Mesothelial cell of epicardium (in vitro differentiated cells): ENCODE data around the gene SPATA24. TPM values are rescaled to one million over a fixed set of nuclear protein-coding genes. Genes with fewer than 3 reads are reported as not detected.

Experiments
- DNase-seq, 2 experiments: peaks; one replicate each; pipeline ENCODE4 v3.0.0; 2021; ENCODE audit warnings: low spot score in 2 of 2; ENCODE audit not compliant: unreplicated experiment in 2 of 2
- H3K27ac Mint-ChIP-seq: 2 replicates; pipeline ENCODE4 v1.8.0; 2021; ENCODE audit warnings: mixed read lengths
- H3K27me3 Mint-ChIP-seq: 2 replicates; pipeline ENCODE4 v1.8.0; 2021; ENCODE audit warnings: low read depth, mixed read lengths
- H3K36me3 Mint-ChIP-seq: 2 replicates; pipeline ENCODE4 v1.8.0; 2021; ENCODE audit warnings: mixed read lengths
- H3K4me1 Mint-ChIP-seq: 2 replicates; pipeline ENCODE4 v1.8.0; 2021; ENCODE audit warnings: mixed read lengths
- H3K4me3 Mint-ChIP-seq: 2 replicates; pipeline ENCODE4 v1.8.0; 2021; ENCODE audit warnings: mild to moderate bottlenecking, moderate library complexity, mixed read lengths
- H3K9me3 Mint-ChIP-seq: 2 replicates; pipeline ENCODE4 v1.8.0; 2021; ENCODE audit warnings: mixed read lengths
- total RNA-seq: library from RNA; stranded (reverse); gene quantifications from 3 replicates; pipeline ENCODE4 v1.2.1, GENCODE V29; 2021
- TF ChIP-seq, protein P1 (sequence below): fragments of 200-600 bp; sonication (generic); IDR thresholded peaks from one replicate; pipeline ENCODE4 v1.5.0; 2021; ENCODE audit warnings: antibody characterized with exemption; ENCODE audit not compliant: unreplicated experiment

The SPATA24 gene
- total RNA-seq, 1 donor from 2014 or later, result 4.8 TPM

DNA sequence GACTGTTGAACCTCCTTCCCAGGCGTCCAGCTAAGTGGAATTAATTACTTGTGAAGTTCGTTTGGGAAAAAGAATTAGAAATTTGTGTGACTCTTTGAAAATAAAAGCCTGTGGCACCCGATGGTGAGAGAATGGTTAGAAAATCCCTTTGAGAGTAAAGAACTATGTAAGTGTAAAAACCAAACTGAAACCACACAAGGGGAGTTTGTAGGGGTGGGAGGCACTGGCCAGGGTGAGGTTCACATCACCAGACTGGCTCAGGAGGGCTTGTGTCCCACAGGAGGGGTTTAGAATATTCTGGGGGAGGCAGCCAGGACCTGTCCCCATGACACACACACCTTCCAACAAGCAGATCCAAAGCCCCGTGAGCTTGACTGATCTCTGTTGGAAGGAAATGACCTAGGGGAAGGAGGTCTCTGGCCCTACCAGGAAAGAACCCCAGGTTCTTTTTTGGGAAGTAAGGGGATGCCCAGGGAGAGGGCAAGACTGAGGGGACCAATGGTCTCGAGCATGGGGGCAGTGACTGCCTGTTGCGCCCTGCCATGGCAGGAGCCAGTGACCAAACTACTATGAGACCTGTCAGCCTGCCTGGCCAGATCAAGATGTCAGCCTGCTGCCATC, 4.3 kb downstream of the SPATA24 start:
- Mint-ChIP-seq H3K27me3 (peaks cover 21% of the 10 kb centered on the region), H3K4me3 (no peak overlapping the region), H3K36me3 (peaks cover 4% of the 10 kb centered on the region), H3K9me3 (no peaks in the 10 kb centered on the region), H3K27ac (no peak overlapping the region), H3K4me1 (peaks cover 17% of the 10 kb centered on the region)
- DNase-seq, result no peak
- TF ChIP-seq, protein P1, sequence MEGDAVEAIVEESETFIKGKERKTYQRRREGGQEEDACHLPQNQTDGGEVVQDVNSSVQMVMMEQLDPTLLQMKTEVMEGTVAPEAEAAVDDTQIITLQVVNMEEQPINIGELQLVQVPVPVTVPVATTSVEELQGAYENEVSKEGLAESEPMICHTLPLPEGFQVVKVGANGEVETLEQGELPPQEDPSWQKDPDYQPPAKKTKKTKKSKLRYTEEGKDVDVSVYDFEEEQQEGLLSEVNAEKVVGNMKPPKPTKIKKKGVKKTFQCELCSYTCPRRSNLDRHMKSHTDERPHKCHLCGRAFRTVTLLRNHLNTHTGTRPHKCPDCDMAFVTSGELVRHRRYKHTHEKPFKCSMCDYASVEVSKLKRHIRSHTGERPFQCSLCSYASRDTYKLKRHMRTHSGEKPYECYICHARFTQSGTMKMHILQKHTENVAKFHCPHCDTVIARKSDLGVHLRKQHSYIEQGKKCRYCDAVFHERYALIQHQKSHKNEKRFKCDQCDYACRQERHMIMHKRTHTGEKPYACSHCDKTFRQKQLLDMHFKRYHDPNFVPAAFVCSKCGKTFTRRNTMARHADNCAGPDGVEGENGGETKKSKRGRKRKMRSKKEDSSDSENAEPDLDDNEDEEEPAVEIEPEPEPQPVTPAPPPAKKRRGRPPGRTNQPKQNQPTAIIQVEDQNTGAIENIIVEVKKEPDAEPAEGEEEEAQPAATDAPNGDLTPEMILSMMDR, result no peak

DNA sequence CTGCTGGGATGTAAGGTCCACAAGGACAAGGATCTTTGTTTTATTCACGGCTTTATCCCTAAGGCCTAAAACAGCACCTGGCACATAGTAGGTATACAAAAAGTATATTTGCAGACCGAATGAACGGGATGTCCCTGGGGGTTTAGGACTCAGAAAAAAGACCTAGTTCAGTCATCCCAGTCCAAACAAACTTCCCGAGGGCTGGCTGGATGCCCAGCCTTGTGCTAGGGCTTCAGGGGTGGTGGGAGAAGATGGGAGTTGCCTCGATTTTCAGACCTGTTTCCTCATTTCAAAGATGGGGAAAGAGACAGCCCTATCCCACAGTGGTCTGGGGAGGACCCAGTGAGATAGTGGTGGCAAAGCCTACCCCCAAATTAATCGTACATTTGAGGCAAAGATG, 6.0 kb downstream of the SPATA24 start:
- Mint-ChIP-seq H3K36me3 (peaks cover 4% of the 10 kb centered on the region), H3K27me3 (peaks cover 36% of the 10 kb centered on the region), H3K9me3 (no peaks in the 10 kb centered on the region), H3K27ac (no peak overlapping the region), H3K4me1 (peaks cover 10% of the 10 kb centered on the region), H3K4me3 (no peak overlapping the region)
- DNase-seq, result no peak
- TF ChIP-seq, protein P1, result no peak

DNA sequence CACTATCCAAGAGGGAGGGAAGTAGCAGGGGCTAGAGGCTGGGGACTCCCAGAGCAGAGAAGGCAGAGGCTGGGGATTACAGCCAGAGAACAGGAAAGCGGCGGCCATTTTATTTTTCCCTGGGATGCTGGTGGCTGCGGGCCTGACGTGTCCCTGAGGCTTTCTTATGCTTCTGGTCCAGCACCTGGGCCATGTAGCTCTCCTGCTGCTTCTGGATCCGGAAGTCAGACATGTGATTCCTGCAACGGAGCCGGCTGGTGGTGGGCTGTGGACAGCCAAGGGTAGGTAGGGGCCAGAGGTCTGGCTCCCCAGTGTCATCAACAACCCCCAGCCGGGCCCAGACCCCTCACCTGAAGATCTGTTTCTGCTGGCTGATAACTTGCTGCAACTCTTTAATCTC, 7.2 kb downstream of the SPATA24 start:
- peaks cover 43% of the 10 kb centered on the region for H3K27me3 Mint-ChIP-seq
- H3K4me1 Mint-ChIP-seq, result peaks cover 13% of the 10 kb centered on the region
- no peak overlapping the region for H3K27ac Mint-ChIP-seq
- TF ChIP-seq, protein P1, result no peak
- no peak overlapping the region for H3K4me3 Mint-ChIP-seq
- no peak for DNase-seq
- no peaks in the 10 kb centered on the region for H3K9me3 Mint-ChIP-seq
- peaks cover 4% of the 10 kb centered on the region for H3K36me3 Mint-ChIP-seq

DNA sequence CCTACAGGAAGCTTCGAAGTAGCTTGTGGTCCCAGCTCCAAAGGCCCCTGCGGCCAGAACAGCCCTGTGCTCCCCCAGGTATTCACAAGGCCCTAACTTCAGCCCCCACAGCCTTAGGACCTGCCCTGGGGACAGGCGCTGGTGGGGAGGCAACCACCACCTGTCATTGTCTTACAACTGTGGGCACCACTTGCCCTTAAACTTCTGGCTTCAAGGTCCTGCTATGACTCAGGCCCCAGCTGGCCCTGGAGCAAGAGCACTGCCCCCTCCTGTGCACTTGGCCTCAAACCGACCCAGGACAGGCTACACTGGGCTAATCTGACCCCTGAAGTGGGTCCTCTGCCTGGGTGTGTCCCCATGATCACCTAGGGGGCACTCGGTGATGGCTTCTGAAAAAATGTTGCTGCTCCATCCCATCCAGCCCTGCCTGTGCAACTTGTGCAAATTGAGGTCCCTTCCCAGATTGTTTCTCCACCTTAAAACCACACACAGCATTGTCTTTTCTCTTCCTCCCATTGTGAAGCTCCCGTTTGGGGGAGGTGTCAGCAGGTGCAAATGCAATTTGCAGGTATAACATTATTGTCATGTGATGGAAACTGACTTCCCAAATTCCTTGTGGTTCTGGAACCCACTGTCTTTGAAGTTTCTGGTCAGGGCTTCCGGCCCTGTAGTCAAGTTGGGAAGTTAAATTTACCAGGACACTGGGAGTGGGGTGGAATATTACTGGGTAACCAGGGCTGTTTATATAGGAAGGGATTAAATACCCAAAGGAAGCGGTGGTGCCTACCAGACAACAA, 7.8 kb downstream of the SPATA24 start:
- no peak overlapping the region for H3K27ac Mint-ChIP-seq
- H3K4me1 Mint-ChIP-seq, result peaks cover 13% of the 10 kb centered on the region
- H3K36me3 Mint-ChIP-seq, result peaks cover 4% of the 10 kb centered on the region
- TF ChIP-seq, protein P1, result no peak
- H3K27me3 Mint-ChIP-seq, result peaks cover 50% of the 10 kb centered on the region
- DNase-seq, result no peak
- H3K9me3 Mint-ChIP-seq, result no peaks in the 10 kb centered on the region
- H3K4me3 Mint-ChIP-seq, result no peak overlapping the region

DNA sequence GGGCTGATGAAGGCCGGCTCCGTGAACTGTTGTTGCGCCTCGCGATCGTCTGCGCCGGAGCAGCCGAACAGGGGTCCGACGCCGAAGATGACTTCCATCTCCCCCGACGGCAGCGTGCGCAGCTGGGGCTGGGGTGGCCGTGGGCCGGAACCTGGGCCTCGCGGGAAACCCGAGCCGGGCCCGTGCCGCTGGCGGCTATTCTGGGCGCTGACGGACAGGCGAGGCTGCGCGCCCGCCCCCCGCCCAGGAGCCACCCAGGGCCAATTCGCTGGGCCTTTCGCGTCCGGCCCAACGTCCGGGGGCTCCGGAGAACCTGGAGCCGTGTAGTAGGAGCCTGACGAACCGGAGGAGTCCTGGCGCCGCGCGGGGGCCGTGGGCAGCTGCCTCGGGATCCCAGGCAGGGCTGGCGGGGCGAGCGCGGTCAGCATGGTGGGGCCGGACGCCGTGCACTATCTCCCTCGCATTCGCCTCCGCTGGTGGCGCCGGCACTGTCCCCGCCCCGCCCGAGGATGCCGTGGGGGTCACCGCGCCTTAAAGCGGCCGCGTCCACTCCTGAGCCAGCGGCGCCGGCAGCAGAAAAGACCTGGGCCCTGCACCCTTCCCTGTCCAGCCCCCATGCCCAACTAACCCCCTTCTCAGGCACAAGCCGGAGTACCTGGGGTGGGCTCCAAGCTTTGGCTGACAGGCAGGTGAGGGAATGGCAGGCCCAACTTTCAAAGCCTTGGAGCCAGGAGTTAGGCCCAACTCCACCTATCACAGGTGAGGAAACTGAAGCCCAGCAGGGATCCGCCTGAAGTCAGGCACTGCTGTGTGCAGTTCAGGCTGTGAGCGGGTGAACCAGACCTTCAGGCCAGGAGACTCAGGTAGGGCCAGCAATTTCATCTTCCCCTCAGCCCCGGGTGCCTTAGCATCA, 9.0 kb downstream of the SPATA24 start, which contains the start of gene PROB1:
Gene PROB1 (minus strand): TSS at position 451 of the 913 bp plus-strand sequence. CDS start 23 bp downstream, at position 428.
- no peak for DNase-seq
- H3K36me3 Mint-ChIP-seq, result peaks cover 4% of the 10 kb centered on the region

More for the DNA sequence above, 9.0 kb downstream of the SPATA24 start, which contains the start of gene PROB1:
- TF ChIP-seq, protein P1, result no peak
- Mint-ChIP-seq H3K9me3 (no peaks in the 10 kb centered on the region), H3K4me3 (peak within 1 kb of the TSS; percentile 68), H3K27ac (no peak within 1 kb of the TSS), H3K4me1 (peaks cover 13% of the 10 kb centered on the region), H3K27me3 (peaks cover 61% of the 10 kb centered on the region)
